HG02642 (cell line): ENCODE data around the gene BTAF1.
A peak's percentile ranks its signal among the peaks of the same experiment; 100 is the strongest.

Experiments
- ATAC-seq: cut with Tn5 transposase; IDR thresholded peaks from one replicate; pipeline ENCODE4 v1.9.1; 2021; ENCODE audit warnings: mild to moderate bottlenecking; ENCODE audit not compliant: unreplicated experiment, poor library complexity

The BTAF1 gene

DNA sequence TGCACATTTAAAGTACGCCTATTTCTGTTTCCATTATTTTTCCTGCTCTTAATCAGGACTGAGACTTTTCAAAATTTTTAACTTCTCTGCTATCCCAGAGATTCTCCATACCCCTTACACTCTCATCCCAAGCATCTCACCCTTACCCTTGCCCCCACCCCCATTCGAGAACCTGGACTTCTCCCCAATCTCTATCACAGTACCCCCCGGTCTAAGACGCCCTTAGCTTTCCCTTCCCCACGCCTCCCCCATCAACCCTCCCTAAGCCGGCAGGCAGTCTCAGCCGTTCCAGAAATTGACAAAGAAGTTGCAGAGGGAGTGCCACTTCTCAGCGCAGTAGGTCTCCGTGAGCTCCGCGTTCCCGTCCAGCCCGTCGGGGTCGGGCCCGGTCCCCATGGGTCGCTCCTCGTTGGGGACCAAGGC, 15.6 kb upstream of the BTAF1 start:
- ATAC-seq: no peak

DNA sequence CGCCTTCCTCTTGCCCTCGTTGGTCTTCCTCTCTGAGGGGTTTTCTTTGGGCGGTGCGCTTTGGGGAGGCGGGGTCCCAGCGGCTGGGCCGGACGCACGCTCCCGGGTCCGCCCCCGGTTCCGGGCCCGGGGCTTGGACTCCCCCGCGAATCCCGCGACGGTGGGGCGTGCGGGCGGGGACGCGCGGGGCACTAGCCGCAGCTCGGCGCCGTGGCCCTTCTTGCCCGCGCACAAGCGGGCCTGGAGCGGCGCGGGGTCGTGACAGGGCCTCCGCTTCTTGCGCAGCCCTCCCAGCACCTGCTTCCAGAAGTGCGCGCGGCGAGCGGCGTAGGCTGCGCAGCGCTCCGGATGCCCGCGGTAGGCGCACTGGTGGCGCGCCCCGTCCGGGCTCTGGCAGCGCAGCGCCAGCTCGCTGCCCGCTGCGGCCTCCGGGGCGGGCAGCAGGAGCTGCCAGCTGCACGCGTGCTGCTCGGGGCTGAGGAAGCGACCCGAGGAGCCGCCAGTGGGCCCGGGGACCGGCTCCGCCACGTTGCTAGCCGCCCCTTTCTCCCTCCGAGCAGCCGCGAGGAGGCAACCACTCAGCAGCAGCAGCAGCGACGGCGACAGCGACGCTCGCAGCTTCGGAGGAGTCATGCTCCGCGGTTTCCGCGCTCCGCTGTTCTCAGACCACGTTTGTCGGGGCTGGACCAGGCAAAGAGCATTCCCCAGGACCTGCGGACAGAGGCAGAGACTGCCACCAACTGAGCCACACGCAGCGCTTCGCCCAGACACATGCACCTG, 15.0 kb upstream of the BTAF1 start:
- ATAC-seq: peak; percentile 93

DNA sequence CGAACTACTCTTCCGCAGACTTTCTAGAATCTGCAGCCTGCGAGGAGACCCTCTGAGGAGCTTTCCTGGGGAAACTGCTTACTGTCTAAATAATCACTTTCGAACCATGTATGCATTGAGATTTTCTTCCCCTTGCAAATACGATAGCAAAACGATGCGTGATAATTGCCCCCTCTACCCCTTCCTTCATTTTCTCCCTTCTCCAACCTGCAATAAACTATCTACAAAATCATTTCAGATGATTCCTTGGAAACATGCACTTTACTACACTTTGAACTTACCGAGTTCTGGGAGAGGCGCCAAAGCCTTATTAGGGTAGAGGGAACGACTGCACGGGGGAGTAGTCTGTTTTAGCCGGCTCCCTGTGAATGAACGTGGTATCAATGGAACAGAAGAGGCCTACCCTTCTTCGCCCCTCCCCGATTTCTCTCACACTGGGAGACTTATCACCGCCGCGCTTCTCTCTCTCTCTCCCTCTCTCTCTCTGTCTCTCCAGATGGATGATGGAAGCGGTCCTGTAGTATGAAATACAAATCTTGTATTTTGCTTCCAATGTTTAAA, 14.4 kb upstream of the BTAF1 start, which contains the start of gene FGFBP3:
FGFBP3 (minus strand) TSS at position 370 of the 561 bp plus-strand sequence. CDS start 517 bp downstream, outside the sequence.
- ATAC-seq: peak; percentile 6

DNA sequence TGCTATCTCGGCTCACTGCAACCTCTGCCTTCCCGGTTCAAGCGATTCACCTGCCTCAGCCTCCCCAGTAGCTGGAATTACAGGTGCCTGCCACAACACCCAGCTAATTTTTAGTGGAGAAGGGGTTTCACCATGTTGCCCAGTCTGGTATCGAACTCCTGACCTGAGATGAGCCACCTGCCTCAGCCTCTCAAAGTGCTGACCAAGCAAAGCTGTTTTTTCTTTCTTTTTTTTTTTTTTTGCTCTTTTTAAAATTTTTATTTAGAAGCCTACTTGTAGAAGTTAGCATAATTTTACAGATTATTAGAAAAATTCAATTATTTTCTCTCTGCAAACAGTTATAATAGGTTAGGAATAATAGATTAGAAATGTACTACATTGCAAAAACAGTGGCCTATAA, 13.1 kb upstream of the BTAF1 start:
- no peak for ATAC-seq

DNA sequence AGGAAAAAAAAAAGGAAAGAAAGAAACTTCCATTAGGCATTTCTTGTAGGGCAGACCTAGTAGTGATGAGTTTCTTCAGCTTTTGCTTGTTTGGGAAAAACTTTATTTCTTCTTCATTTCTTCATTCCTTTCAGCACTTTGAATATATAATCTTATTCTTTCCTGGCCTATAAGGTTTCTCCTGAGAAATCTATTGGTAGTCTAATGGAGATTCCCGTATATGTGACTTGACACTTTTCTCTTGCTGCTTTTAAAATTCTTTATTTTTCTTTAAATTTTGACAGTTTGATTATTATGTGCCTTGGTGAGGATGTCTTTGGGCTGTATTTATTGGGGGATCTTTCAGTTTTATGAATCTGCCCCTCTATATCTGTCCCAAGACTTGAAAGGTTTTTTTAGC, 3.9 kb upstream of the BTAF1 start:
- no peak for ATAC-seq

DNA sequence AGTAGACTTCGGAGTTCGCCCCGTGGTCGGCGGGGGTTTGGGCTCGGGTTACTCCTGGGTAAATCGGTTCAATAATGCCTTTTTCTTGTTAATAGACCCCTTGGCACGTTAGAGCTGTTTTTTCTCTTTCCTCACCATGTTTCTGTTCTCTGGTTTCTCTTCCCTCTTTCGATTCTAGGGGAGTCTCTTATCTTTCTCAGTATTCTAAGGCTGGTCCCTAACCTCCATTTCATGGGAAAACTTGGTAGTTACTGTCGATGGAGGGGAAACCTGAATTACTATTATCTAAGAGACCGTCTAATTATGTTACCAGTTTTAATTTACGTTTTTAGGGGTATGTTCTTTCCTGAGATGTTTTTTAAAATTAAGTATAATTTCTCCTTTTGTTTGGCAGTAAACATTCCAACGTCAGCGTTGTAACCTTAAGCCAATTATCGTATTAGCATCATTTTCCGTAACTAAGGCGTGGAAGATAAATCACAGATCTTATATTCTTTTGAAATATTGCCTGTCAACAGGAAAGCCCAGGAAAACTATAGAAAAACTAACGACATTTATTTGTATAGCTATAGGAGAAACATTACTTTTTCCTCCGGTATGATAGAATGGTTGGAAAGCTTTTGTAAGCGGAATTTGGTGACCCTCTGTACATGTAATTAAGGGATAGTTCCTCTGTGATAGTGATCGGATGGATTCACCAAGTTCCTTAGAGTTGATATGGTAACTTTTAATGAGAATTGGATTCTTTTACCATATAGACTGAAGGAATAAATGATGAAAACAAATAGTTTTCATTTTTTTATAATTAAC, 847 bp downstream of the BTAF1 start:
- ATAC-seq: peak; percentile 19

DNA sequence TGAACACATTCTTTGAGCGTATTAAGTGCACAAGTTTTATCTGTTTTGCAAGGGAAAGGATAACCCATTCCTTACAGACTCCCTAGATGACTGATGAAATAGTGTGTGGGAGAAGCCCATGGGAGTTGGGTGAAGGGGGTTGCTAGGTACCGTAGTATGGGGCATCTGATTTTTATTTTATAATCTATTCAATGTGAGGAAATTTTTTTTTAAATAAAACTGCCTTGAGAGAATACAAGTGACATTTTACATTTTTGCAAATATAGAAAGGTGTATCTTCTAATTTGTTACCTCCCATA, 1.4 kb downstream of the BTAF1 start:
- ATAC-seq: no peak

DNA sequence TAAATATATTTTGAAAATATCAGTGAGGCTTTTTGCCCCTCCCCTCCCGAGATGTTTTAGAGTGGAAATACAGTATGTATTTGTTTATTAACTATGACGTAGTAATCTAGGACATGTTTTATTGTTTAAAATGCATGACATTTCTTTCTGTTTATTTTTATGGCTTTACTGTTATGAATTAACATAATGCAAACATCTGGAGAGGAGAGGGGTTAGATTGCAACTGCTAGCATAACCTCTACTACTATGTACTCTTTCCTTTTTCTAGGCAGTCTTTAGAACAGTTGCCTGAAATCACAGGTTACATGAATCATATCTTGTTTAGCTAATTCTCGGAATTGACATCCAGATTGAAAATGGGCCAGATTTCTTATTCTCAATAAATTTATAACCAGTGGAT, 7.4 kb downstream of the BTAF1 start:
- no peak for ATAC-seq

DNA sequence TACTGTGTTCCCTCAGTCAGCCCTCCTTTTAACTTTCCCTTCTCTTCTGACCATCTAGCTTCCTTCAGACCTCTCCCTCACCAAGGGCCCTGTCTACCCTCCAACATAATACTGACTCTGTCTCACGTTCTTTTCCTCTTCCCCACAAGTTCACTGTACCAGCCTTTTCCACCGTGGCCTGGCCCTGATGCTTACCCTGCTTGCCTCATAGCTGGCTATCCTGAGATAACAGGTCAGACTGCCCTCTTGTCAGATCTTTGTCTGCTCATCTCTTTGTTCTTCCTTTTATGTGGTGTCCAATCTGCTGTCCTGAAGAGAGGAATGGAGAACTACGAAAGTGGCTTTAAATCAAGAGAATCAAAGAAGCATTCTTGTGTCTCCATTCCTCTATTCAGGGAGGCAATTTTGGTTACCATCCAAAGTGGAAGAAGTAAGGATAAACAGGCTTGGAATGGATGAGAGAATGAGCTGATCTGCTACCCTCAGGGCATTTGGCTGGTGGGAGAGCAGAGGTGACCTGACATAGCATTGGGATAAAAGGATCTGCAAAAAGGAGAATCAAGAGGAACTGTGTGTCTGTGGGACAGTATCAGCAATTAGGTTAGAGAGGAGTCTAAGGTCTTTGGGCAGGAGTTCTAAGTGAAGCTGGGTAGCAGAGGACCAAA, 8.1 kb downstream of the BTAF1 start:
- no peak for ATAC-seq

DNA sequence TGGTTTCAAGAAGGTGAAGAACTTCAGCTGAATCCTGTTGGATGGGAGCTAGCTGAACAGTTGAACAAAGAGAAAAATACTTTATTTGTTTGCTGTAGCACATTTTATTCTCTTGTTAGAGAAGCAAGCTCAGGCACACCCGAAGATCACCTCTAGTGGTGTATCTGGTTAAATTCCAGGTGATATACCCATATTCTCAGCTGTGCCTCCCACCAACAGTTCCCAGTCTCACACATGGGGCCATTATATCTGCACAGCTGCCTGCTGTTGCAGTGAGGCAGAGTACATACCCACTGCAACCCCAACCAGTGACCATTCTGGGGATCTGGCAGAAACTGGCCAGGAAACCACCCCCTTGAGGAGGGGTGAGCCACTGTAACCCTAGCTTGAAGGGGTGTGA, 9.2 kb downstream of the BTAF1 start:
- ATAC-seq: no peak

DNA sequence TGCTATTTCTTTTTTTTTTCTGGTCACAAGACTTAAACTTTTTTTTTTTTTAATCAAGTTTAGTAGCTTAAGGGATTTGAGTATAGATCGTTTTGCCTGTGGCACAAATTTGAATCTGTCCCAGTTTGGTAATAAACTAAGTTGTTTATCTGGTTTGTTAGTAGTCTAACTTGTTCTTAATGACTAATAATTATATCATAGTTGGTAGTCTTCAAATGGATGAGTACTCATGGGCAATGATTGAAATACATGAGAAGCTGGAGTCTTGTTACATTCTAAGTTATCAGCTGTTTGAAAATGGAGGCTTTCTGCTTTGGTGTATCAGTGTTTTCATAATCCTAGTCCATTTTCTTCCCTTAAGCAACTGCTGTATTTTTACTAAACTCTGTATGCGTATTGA, 12.3 kb downstream of the BTAF1 start:
- ATAC-seq: no peak

DNA sequence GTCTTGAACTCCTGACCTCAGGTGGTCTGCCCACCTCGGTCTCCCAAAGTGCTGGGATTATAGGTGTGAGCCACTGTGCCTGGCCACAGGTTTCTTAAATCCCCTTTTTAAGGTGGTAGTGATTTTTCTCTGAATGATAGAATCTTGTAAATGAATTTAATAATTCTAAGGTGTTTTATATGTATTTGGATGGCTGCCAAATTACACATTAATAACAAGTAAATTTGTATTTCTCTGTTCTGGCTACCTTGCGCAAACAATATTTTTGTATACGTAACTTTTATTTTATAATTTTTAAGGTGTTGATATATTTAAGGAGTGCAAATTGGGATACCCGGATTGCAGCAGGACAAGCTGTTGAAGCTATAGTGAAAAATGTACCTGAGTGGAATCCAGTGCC, 16.1 kb downstream of the BTAF1 start:
- no peak for ATAC-seq

DNA sequence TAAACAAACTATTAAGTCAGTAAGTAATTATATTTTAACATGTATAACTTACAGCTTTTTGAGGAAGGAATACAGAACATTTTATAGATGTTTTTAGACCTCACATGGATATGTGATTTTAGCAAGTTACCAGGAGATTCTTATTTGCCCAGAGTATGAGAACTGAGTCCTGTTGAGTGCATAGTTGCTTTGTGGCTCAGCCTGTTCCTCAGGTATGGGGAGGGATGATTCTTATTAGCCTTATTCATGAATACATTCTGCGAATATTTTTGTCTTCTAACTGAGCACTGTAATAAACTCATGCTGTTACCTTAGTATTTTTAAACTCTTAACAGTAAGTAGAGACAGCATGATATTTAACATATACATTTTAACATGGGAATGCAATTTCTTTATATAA, 17.9 kb downstream of the BTAF1 start:
- no peak for ATAC-seq

DNA sequence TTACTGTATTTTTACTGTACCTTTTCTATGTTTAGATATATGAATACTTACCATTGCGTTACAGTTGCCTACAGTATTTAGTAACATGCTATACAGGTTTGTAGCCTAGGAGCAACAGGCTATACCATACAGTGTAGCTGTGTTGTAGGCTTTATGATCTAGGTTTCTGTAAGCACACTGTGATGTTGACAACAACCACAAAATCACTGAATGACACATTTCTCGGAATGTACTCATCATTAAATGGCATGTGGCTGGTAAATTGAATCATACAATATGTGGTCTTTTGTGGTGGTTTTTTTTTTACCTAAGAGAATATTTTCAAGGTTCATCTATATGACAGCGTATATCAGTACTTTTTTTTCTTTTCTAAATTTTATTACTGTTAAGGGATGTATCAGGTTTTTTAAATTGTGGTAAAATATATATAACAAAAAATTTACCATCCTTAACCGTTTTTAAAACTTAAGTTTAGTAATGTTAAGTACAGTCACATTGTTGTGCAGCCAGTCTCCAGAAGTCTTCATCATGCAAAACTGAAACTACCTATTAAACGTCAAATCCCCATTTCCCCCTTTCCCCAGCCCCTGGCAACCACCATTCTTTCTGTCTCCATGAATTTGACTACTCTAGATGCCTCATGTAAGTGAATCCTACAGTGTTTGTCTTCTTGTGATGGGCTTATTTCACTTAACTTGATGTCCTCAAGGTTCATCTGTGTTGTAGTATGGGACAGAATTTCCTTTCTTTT, 21.5 kb downstream of the BTAF1 start:
- ATAC-seq: peak; percentile 47

DNA sequence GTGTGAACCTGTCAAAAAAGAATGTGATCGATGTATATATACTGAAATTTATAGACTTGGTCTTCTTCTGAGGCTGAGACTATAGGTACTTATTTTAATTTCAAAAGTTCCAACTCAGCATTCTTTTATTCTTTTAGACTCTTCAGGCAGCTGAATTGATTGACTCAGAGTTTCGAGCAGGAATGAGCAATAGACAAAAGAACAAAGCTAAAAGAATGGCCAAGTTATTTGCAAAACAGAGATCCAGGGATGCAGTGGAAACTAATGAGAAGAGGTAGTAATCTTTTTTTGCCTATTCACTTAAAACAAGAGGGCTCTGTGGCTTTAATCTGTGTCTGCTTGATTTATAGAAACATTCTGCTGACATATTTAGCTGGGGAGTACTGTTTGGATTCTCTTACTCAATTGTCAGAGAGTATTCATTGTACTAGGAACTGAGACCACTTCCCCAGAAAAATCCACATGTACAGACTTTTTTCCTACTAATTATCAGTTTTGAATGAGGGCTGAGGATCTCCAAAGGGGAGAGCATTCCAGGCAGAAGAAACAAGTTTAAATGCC, 30.1 kb downstream of the BTAF1 start:
- ATAC-seq: no peak

DNA sequence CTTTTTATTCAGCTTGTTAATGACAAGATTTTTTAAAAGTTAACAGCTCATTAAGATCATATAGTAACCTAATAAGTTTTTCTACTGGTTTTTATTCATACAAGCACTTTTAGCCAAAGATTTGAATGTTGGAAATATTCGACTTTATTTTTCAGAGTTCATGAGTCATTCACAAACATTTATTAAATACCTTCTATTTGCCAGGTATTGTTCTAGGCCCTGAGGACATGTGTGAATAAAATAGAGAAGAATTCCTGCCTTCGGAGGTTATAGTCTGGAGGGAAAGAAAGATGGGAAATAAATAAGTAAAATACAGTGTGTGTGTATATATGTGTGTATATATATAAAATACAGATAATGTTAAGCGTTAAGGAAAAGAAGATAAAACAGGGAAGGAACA, 31.5 kb downstream of the BTAF1 start:
- ATAC-seq: no peak

DNA sequence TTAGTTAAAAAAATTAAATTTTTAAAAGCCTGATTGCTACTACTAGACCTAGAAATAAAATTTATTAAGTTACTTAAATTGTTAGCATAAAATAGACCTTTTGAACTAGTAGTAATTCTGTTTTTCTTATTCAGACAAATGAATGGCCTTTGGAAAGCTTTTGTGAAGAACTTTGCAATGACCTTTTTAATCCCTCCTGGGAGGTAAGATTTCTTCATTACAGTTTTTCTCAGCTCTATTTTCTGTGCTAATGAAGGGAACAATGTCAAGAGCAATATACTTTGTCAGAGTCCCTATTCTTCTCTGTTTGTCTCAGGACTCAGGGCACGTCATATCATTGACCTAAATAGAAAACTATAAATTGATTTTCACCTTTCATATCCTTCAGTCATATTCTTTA, 33.5 kb downstream of the BTAF1 start:
- no peak for ATAC-seq

DNA sequence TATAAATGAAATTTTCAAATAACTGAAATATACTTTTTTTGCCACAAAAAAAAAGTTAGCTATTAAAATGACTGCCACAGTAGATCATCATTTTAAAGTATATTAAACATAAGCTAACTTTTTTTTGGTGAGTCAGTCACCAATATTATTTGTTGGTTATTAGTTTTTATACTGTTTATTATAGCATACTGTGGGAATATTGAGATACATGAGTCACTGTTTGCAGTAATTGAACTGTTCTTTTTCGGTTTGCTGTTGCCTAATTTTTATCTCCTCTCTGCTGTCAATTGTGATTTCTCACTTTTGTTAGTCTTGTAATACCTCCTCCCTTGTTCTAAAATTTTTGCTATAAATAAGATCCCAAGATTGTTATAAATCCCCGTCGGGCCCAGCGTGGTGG, 45.7 kb downstream of the BTAF1 start:
- ATAC-seq: no peak

DNA sequence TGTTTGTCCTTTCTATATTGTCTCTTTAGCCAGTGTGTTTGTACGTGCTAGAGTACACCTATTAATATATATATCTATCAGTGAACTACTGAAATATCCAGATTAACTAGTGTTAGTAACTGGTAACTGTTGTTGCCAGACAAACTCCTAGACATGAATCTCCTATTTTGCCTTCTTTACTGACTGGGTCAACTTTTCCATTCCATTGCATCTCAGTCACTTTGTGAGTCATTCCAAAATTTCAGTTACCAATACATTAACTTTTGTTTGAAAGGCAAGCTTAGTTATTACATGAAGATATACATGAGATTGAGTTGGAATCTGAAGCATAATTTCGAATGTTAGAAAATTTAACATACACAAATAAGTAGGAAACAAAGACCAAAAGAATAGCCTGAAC, 51.4 kb downstream of the BTAF1 start:
- ATAC-seq: no peak

DNA sequence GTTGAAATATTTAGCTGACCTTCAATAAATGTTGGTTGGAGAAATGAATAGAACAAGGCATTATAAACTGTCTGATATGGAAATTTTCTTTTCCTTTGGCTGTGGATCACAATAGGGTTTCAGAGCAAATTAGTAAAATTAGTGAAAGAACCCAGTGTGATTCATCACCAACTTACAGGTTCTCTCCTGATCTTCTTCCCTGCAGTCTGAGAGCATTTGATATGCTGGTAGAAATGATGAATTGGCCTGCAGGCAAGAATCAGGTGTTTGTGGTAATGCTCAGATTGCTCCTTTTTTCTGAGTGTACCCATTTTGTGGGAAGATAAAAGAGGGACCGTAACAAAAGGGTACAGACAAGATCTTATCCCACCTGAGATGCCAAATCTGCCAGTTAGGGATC, 51.9 kb downstream of the BTAF1 start:
- ATAC-seq: no peak
